Activated T-cell treated with anti-CD3 and anti-CD28 coated beads, Interleukin-2, amount 50 U/mL, for 1 hour (primary cell): Measurements from ENCODE around the gene SCYGR8.
"Not testable (repeated sequence)": the region's sequence is repeated elsewhere in the genome, so short reads cannot be mapped to it uniquely, and the experiment has no call there.

Source experiments
- DNase-seq: peaks from one replicate; pipeline ENCODE4 v3.0.0-alpha.2; 2020

Gene SCYGR8

GRCh38 chr2:227745594-227745993, at the start of gene SCYGR8:
TSS of gene SCYGR8 (plus strand) at chr2:227745894. CDS start at chr2:227745894, 0 bp downstream.
- no peak for DNase-seq

- no peak for DNase-seq
These were observed 48.6 kb upstream of the SCYGR8 start for GRCh38 chr2:227696990-227697679.

- no peak for DNase-seq
These were observed 44.1 kb upstream of the SCYGR8 start for GRCh38 chr2:227701556-227701955.

GRCh38 chr2:227703280-227703732, 42.4 kb upstream of the SCYGR8 start:
- no peak for DNase-seq

- no peak for DNase-seq
These were observed 41.7 kb upstream of the SCYGR8 start for GRCh38 chr2:227703961-227704360.

GRCh38 chr2:227706859-227707258, 38.8 kb upstream of the SCYGR8 start:
- no peak for DNase-seq

- DNase-seq, result no peak
These were observed 38.3 kb upstream of the SCYGR8 start for GRCh38 chr2:227707390-227707789.

GRCh38 chr2:227710986-227711385, 34.7 kb upstream of the SCYGR8 start:
- no peak for DNase-seq

GRCh38 chr2:227713291-227713690, 32.4 kb upstream of the SCYGR8 start:
- DNase-seq, result no peak

- no peak for DNase-seq
These were observed 29.2 kb upstream of the SCYGR8 start for GRCh38 chr2:227716501-227716900.

GRCh38 chr2:227717687-227718567, 27.8 kb upstream of the SCYGR8 start, which contains the start of gene SLC19A3:
TSS of gene SLC19A3 (minus strand) at chr2:227718028. CDS start at chr2:227702318, 15,710 bp downstream.
- DNase-seq, result no peak

- no peak for DNase-seq
These were observed 26.1 kb upstream of the SCYGR8 start for GRCh38 chr2:227719641-227720040.

- DNase-seq, result no peak
These were observed 25.0 kb upstream of the SCYGR8 start for GRCh38 chr2:227720680-227721079.

GRCh38 chr2:227722821-227723220, 22.9 kb upstream of the SCYGR8 start:
- DNase-seq, result not testable (repeated sequence)

GRCh38 chr2:227724394-227725039, 21.2 kb upstream of the SCYGR8 start, which contains the start of gene SCYGR6:
TSS of gene SCYGR6 (minus strand) at chr2:227724757. CDS start at chr2:227724757, 0 bp downstream.
- no peak for DNase-seq

- DNase-seq, result no peak
These were observed 17.7 kb upstream of the SCYGR8 start, which contains the start of gene SCYGR7 for GRCh38 chr2:227728035-227728434. TSS of gene SCYGR7 (plus strand) at chr2:227728335. CDS start at chr2:227728335, 0 bp downstream.

- DNase-seq, result no peak
These were observed 6.3 kb upstream of the SCYGR8 start for GRCh38 chr2:227739351-227739750.

- not testable (repeated sequence) for DNase-seq
These were observed 5.0 kb upstream of the SCYGR8 start for GRCh38 chr2:227740705-227741104.

- no peak for DNase-seq
These were observed 2.4 kb downstream of the SCYGR8 start for GRCh38 chr2:227748079-227748478.

GRCh38 chr2:227756261-227756660, 10.6 kb downstream of the SCYGR8 start:
- DNase-seq, result not testable (repeated sequence)

- DNase-seq, result no peak
These were observed 13.9 kb downstream of the SCYGR8 start for GRCh38 chr2:227759411-227760118.

- DNase-seq, result no peak
These were observed 16.2 kb downstream of the SCYGR8 start for GRCh38 chr2:227761740-227762476.
